Parathyroid adenoma (tissue), 2 donors: Measurements from ENCODE around the gene RGS6.
A peak's percentile ranks its signal among the peaks of the same experiment; 100 is the strongest.

ENCODE experiments used
- H2AFZ ChIP-seq: fragments of 300-600 bp; sonication (generic); one replicate; pipeline ENCODE4 v1.7.0; 2017; ENCODE audit warnings: antibody characterized with exemption, mild to moderate bottlenecking
- H3K27ac ChIP-seq: fragments of 300-600 bp; sonication (generic); one replicate; pipeline ENCODE4 v1.7.0; 2017
- H3K27me3 ChIP-seq: fragments of 300-600 bp; sonication (generic); one replicate; pipeline ENCODE4 v1.7.0; 2017; ENCODE audit warnings: low read length; ENCODE audit not compliant: control insufficient read depth, insufficient read depth
- H3K36me3 ChIP-seq: fragments of 300-600 bp; sonication (generic); one replicate; pipeline ENCODE4 v1.7.0; 2017; ENCODE audit warnings: low read length; ENCODE audit not compliant: control insufficient read depth, insufficient read depth
- H3K4me1 ChIP-seq: fragments of 300-600 bp; sonication (generic); one replicate; pipeline ENCODE4 v1.7.0; 2017; ENCODE audit warnings: control low read depth
- H3K4me2 ChIP-seq: fragments of 300-600 bp; sonication (generic); one replicate; pipeline ENCODE4 v1.7.0; 2017; ENCODE audit warnings: low read length
- H3K4me3 ChIP-seq: fragments of 300-600 bp; sonication (generic); one replicate; pipeline ENCODE4 v1.7.0; 2017; ENCODE audit warnings: low read depth, low read length
- H3K79me2 ChIP-seq: fragments of 300-600 bp; sonication (generic); one replicate; pipeline ENCODE4 v1.7.0; 2017; ENCODE audit warnings: control low read depth
- H3K9ac ChIP-seq: fragments of 300-600 bp; sonication (generic); one replicate; pipeline ENCODE4 v1.7.0; 2017; ENCODE audit warnings: mild to moderate bottlenecking
- H3K9me3 ChIP-seq: fragments of 300-600 bp; sonication (generic); one replicate; pipeline ENCODE4 v1.7.0; 2017; ENCODE audit warnings: low read length; ENCODE audit not compliant: control insufficient read depth
- TF ChIP-seq, protein P1 (sequence below): fragments of 300-600 bp; sonication (generic); IDR thresholded peaks from one replicate; pipeline ENCODE4 v1.7.0; 2017; ENCODE audit warnings: antibody characterized with exemption, mild to moderate bottlenecking
- donor health status: primary hyperparathyroidism.

Gene RGS6

DNA sequence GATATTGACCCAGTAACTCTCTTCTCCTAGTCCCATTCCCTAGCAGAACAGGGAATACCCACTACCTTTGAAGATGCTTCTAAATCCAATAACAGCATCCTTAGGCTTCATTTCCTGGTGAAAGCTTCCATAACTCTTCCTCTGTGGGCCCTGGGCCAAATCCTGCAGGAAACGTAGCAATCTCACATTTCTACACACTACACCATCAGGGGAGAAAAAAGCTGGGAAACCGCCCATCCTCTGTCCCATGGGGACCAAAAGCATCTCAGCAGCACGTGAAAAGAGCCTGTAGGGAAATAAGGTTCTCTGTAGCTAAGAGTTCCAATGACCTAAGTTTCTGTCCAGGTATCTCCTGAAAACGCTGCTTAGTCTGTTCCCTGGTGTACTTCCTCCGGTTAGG, 621.4 kb downstream of the RGS6 start:
- no peak overlapping the region for H3K27ac ChIP-seq
- H3K36me3 ChIP-seq, result no peaks in the 10 kb centered on the region
- no peak overlapping the region for H3K4me3 ChIP-seq
- no peaks in the 10 kb centered on the region for H3K79me2 ChIP-seq
- TF ChIP-seq, protein P1, sequence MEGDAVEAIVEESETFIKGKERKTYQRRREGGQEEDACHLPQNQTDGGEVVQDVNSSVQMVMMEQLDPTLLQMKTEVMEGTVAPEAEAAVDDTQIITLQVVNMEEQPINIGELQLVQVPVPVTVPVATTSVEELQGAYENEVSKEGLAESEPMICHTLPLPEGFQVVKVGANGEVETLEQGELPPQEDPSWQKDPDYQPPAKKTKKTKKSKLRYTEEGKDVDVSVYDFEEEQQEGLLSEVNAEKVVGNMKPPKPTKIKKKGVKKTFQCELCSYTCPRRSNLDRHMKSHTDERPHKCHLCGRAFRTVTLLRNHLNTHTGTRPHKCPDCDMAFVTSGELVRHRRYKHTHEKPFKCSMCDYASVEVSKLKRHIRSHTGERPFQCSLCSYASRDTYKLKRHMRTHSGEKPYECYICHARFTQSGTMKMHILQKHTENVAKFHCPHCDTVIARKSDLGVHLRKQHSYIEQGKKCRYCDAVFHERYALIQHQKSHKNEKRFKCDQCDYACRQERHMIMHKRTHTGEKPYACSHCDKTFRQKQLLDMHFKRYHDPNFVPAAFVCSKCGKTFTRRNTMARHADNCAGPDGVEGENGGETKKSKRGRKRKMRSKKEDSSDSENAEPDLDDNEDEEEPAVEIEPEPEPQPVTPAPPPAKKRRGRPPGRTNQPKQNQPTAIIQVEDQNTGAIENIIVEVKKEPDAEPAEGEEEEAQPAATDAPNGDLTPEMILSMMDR, result no peak
- H3K4me1 ChIP-seq, result peaks cover 17% of the 10 kb centered on the region
- H3K9me3 ChIP-seq, result no peaks in the 10 kb centered on the region
- no peak overlapping the region for H3K4me2 ChIP-seq
- no peak overlapping the region for H2AFZ ChIP-seq
- H3K27me3 ChIP-seq, result no peaks in the 10 kb centered on the region
- no peak overlapping the region for H3K9ac ChIP-seq

DNA sequence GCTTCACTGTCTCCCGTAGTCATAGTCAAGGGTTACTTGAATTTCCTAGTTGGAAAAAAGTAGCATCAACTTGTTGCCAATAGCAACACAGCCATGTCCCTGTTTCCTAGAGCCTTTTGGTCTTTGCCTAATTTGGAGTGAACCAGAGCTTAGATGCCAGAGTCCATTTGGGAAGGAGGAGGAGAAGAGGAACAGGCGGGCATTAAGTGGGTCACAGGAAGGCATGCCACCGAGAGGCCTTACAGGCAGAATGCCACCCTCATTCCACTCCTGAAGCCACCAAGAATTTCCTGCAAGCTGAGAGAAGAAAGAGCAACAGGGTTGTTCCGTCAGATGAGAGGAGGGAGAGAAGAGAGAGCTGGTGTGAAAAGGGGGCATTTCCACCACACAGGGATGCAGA, 622.2 kb downstream of the RGS6 start:
- H3K4me3 ChIP-seq, result no peak overlapping the region
- no peak overlapping the region for H2AFZ ChIP-seq
- no peaks in the 10 kb centered on the region for H3K79me2 ChIP-seq
- H3K4me2 ChIP-seq, result no peak overlapping the region
- H3K27me3 ChIP-seq, result no peaks in the 10 kb centered on the region
- H3K27ac ChIP-seq, result no peak overlapping the region
- H3K9ac ChIP-seq, result no peak overlapping the region
- H3K36me3 ChIP-seq, result no peaks in the 10 kb centered on the region
- TF ChIP-seq, protein P1, result no peak
- H3K4me1 ChIP-seq, result peaks cover 23% of the 10 kb centered on the region
- no peaks in the 10 kb centered on the region for H3K9me3 ChIP-seq

DNA sequence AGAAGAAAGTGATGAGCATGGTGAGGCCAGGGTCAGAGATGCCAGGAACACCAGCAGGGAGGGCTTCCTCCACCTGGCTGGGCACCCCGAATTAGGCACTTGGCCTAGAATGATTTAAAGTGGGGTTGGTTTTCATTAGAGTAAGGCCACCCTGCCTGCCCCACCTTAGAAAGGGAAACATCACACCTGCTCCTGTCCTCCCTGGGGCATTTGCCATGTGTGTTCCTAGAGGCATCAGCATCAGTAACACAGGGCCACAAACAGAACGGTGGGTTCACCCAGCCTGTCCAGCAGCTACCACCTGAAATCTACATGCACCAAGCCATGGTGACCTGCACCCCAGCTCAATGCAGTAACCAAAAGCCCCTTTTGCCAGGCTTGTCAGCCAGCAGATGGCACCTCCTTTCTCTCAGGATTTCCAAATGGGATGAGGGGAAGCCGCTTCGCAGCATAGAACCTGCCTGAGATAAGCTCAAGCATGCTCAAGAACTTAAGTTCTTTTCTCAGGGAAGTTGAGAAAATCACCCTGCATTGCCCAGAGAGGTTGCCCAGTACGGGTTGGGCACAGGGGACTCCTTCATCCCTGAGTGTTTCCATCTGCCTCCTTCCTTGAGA, 622.9 kb downstream of the RGS6 start:
- Histone ChIP-seq H3K79me2 (no peaks in the 10 kb centered on the region), H3K4me1 (peaks cover 30% of the 10 kb centered on the region), H3K9me3 (no peaks in the 10 kb centered on the region), H3K36me3 (no peaks in the 10 kb centered on the region), H3K4me2 (no peak overlapping the region), H3K27me3 (no peaks in the 10 kb centered on the region), H3K9ac (no peak overlapping the region), H2AFZ (no peak overlapping the region), H3K4me3 (no peak overlapping the region), H3K27ac (no peak overlapping the region)
- TF ChIP-seq, protein P1, result peak; percentile 29

DNA sequence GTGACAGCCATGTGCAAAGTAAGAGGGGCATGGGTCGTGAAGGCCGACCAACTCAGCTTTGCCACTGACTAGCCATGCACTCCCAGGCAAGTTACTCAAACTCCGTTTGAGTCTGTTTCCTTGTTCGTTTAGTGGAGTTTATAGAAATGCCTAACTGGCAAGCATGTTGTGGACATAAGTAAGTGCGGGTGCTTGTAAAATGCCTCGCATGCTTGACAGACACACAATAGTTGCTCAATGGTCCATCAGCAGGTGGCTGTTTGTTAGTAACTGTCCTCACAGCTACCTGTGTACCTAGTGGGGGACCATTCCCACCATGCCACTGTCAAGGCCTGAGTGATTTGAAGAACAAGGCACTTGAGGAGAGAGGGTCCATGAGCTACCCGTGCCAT, 623.4 kb downstream of the RGS6 start:
- no peaks in the 10 kb centered on the region for H3K27me3 ChIP-seq
- H3K4me2 ChIP-seq, result no peak overlapping the region
- no peak overlapping the region for H3K27ac ChIP-seq
- no peak overlapping the region for H2AFZ ChIP-seq
- H3K9me3 ChIP-seq, result no peaks in the 10 kb centered on the region
- H3K4me3 ChIP-seq, result no peak overlapping the region
- no peaks in the 10 kb centered on the region for H3K36me3 ChIP-seq
- H3K9ac ChIP-seq, result no peak overlapping the region
- no peaks in the 10 kb centered on the region for H3K79me2 ChIP-seq
- peaks cover 35% of the 10 kb centered on the region for H3K4me1 ChIP-seq
- TF ChIP-seq, protein P1, result no peak

DNA sequence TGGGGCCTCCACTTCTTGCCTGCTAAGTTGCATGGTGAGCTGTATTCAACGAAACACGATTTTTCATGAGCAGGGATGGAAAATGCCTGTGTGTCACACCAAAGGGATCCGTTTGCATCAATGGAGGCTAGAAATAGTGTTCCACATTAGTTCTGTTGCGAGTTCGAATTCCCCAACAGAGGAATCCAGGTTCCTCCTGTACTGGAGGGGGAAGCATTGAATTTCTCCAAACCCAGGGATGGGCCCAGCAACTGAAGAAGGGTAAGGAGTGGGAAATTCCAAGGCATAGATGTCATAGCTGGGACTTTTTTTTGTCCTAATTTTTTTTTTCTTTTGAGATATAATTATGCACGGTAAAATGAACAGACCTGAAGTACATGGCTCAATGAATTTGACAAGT, 625.4 kb downstream of the RGS6 start:
- Histone ChIP-seq H3K79me2 (no peaks in the 10 kb centered on the region), H2AFZ (peak overlapping the region; percentile 67), H3K9me3 (no peaks in the 10 kb centered on the region), H3K27ac (peak overlapping the region; percentile 92), H3K9ac (no peak overlapping the region), H3K27me3 (no peaks in the 10 kb centered on the region), H3K4me2 (no peak overlapping the region), H3K4me3 (no peak overlapping the region), H3K36me3 (no peaks in the 10 kb centered on the region), H3K4me1 (peaks cover 48% of the 10 kb centered on the region)
- TF ChIP-seq, protein P1, result no peak
